H1 (cell line): ENCODE measurements around the gene ACTN4. TPM values are rescaled to one million over a fixed set of nuclear protein-coding genes. Genes with fewer than 3 reads are reported as not detected.

Source experiments
- NANOG ChIP-seq: IDR thresholded peaks from 2 replicates; pipeline ENCODE4 v1.6.1; 2011; ENCODE audit warnings: low read length, low read depth, mild to moderate bottlenecking, inconsistent platforms; ENCODE audit not compliant: insufficient read depth, poor library complexity, severe bottlenecking
- TAF7 ChIP-seq: optimal IDR thresholded peaks from 2 replicates; pipeline ENCODE3; 2011; ENCODE audit warnings: low read depth, mild to moderate bottlenecking, inconsistent platforms, low read length, moderate library complexity, borderline replicate concordance
- polyA plus RNA-seq, 7 experiments: library from polyadenylated mRNA; depleted of rRNA in 3 of 7; stranded (reverse) in 5 of 7; unstranded in 2 of 7; fragments of >200 nt in 5 of 7; fragments of 200-250 nt in 2 of 7; gene quantifications; 1 replicate in 5 of 7; 2 replicates in 1 of 7; 4 replicates in 1 of 7; pipeline versions ENCODE4 v1.2.1 to v1.2.3, GENCODE V29; 2011 to 2013; ENCODE audit warnings: missing spikeins in 2 of 7, mixed read lengths in 2 of 7
- total RNA-seq: library from RNA; stranded (reverse); fragmentation: NEBNext Ultra II Directional; extraction: Animal tissue kit (Norgen Biotek cat#: 25700); gene quantifications from 2 replicates; pipeline ENCODE4 v1.2.1, GENCODE V29; 2021

The ACTN4 gene
- total and polyA plus RNA-seq, 2 of the 8 experiments (the other 6 are each of a cell fraction or from before 2014, with no cell fraction given), result 211 to 520 TPM

GRCh38 chr19:38691938-38692457 is 44.5 kb downstream of the ACTN4 start (continued):
- TF ChIP-seq TAF7 (no peak), NANOG (no peak)
